GM23338 (cell line): ENCODE results near the gene TTBK2. TPM values are rescaled to one million over a fixed set of nuclear protein-coding genes. Genes with fewer than 3 reads are reported as not detected.

Source experiments
- ATAC-seq: fragments of 200-7000 bp; cut with Tn5 transposase; 3 replicates; pipeline ENCODE4 v1.9.1; 2020
- DNase-seq: peaks from one replicate; pipeline ENCODE4 v3.0.0-alpha.2; 2015; ENCODE audit warnings: low spot score
- H2AFZ ChIP-seq: fragments of 200-600 bp; sonication (generic); 2 replicates; pipeline ENCODE4 v1.8.0; 2016; ENCODE audit warnings: antibody characterized with exemption, mild to moderate bottlenecking, moderate library complexity
- H3F3A ChIP-seq: fragments of 200-600 bp; sonication (generic); replicated peaks from 2 replicates; pipeline ENCODE4 v1.8.0; 2017; ENCODE audit warnings: antibody characterized with exemption, mixed run types, low read depth
- H3K27ac ChIP-seq: fragments of 200-600 bp; sonication (generic); 2 replicates; pipeline ENCODE4 v1.6.1; 2016; ENCODE audit warnings: low read depth
- H3K27me3 ChIP-seq: fragments of 200-600 bp; sonication (generic); 2 replicates; pipeline ENCODE4 v1.8.0; 2016; ENCODE audit warnings: mild to moderate bottlenecking, mixed run types, moderate library complexity; ENCODE audit not compliant: insufficient read depth
- H3K36me3 ChIP-seq: fragments of 200-600 bp; sonication (generic); 2 replicates; pipeline ENCODE4 v1.8.0; 2016; ENCODE audit warnings: mild to moderate bottlenecking; ENCODE audit not compliant: insufficient read depth
- H3K4me1 ChIP-seq: fragments of 200-600 bp; sonication (generic); 2 replicates; pipeline ENCODE4 v1.8.0; 2016; ENCODE audit warnings: mild to moderate bottlenecking, moderate library complexity; ENCODE audit not compliant: insufficient read depth
- H3K4me2 ChIP-seq: fragments of 200-600 bp; sonication (generic); 2 replicates; pipeline ENCODE4 v1.7.1; 2017; ENCODE audit warnings: mixed run types
- H3K4me3 ChIP-seq: fragments of 200-600 bp; sonication (generic); 2 replicates; pipeline ENCODE4 v1.6.1; 2016; ENCODE audit warnings: mixed run types
- H3K79me2 ChIP-seq: fragments of 200-600 bp; sonication (generic); replicated peaks from 2 replicates; pipeline ENCODE4 v1.8.0; 2017; ENCODE audit warnings: mild to moderate bottlenecking; ENCODE audit not compliant: insufficient read depth
- H3K9me2 ChIP-seq: fragments of 200-600 bp; sonication (generic); 2 replicates; pipeline ENCODE4 v1.8.0; 2017; ENCODE audit not compliant: insufficient read depth
- H4K20me1 ChIP-seq: fragments of 200-600 bp; sonication (generic); replicated peaks from 2 replicates; pipeline ENCODE4 v1.8.0; 2017; ENCODE audit warnings: mild to moderate bottlenecking; ENCODE audit not compliant: insufficient read depth
- H3K27ac Mint-ChIP-seq: 2 replicates; pipeline ENCODE4 v1.8.0; 2020; ENCODE audit warnings: inconsistent platforms, mild to moderate bottlenecking, moderate library complexity, mixed read lengths
- H3K27me3 Mint-ChIP-seq: 3 replicates; pipeline ENCODE4 v1.8.0; 2022; ENCODE audit warnings: low read depth, mild to moderate bottlenecking, moderate library complexity, mixed read lengths, inconsistent platforms; ENCODE audit not compliant: insufficient read depth, poor library complexity
- H3K36me3 Mint-ChIP-seq: 3 replicates; pipeline ENCODE4 v1.8.0; 2021; ENCODE audit warnings: low read depth, mild to moderate bottlenecking, inconsistent platforms, moderate library complexity, mixed read lengths
- H3K4me1 Mint-ChIP-seq: 3 replicates; pipeline ENCODE4 v1.8.0; 2020; ENCODE audit warnings: mild to moderate bottlenecking, inconsistent platforms, mixed read lengths
- H3K4me3 Mint-ChIP-seq: 3 replicates; pipeline ENCODE4 v1.8.0; 2021; ENCODE audit warnings: moderate library complexity, mild to moderate bottlenecking, inconsistent platforms, mixed read lengths
- H3K9me3 Mint-ChIP-seq: 3 replicates; pipeline ENCODE4 v1.8.0; 2020; ENCODE audit warnings: moderate library complexity, mild to moderate bottlenecking, inconsistent platforms, mixed read lengths
- ETS1 ChIP-seq: IDR thresholded peaks from 2 replicates; pipeline ENCODE4 v1.6.1; 2016; ENCODE audit warnings: antibody characterized with exemption
- NANOG ChIP-seq: IDR thresholded peaks from 2 replicates; pipeline ENCODE4 v1.6.1; 2016; ENCODE audit warnings: antibody characterized with exemption, borderline replicate concordance
- REST ChIP-seq: IDR thresholded peaks from one replicate; pipeline ENCODE4 v1.6.1; 2018; ENCODE audit warnings: antibody characterized with exemption; ENCODE audit not compliant: unreplicated experiment
- ZNF114 ChIP-seq: fragments of 250-450 bp; sonication (Bioruptor Pico); IDR thresholded peaks from 2 replicates; pipeline ENCODE4 v1.5.0; 2020; ENCODE audit warnings: mild to moderate bottlenecking, moderate library complexity
- ZNF331 ChIP-seq: fragments of 250-450 bp; sonication (Bioruptor Pico); IDR thresholded peaks from 2 replicates; pipeline ENCODE4 v1.5.0; 2020; ENCODE audit warnings: low read depth, mild to moderate bottlenecking, moderate library complexity
- ZNF462 ChIP-seq: fragments of 250-450 bp; sonication (Bioruptor Pico); IDR thresholded peaks from 2 replicates; pipeline ENCODE4 v1.5.0; 2020; ENCODE audit warnings: mild to moderate bottlenecking, moderate library complexity
- polyA plus RNA-seq: library from polyadenylated mRNA; unstranded; fragments of >200 nt; fragmentation: Nextera tagmentation; extraction: Ambion mirVana; gene quantifications from 2 replicates; pipeline ENCODE4 v1.2.1, GENCODE V29; 2016
- total RNA-seq: library from RNA; depleted of rRNA; stranded (reverse); fragments of >200 nt; shearing (Covaris generic); gene quantifications from 2 replicates; pipeline ENCODE4 v1.2.3, GENCODE V29; 2014

The TTBK2 gene
- total and polyA plus RNA-seq, 2 experiments from 2014 or later: 5.8 to 15.9 TPM

- Mint-ChIP-seq H3K4me1 (peaks cover 23% of the 10 kb centered on the region), H3K4me3 (no peak overlapping the region), H3K27ac (no peak overlapping the region), H3K9me3 (no peaks in the 10 kb centered on the region), H3K36me3 (peaks cover 47% of the 10 kb centered on the region), H3K27me3 (peaks cover 7% of the 10 kb centered on the region)
- Histone ChIP-seq H4K20me1 (no peaks in the 10 kb centered on the region; the same call in none of the 2 replicates), H3K4me1 (no peaks in the 10 kb centered on the region; the same call in 1 of the 2 replicates), H3K4me3 (no peak overlapping the region), H3K9me2 (no peaks in the 10 kb centered on the region), H3K4me2 (no peak overlapping the region), H3K36me3 (peaks cover 18% of the 10 kb centered on the region; the same call in 1 of the 2 replicates), H3K27ac (no peak overlapping the region), H3K27me3 (no peaks in the 10 kb centered on the region), H3K79me2 (no peaks in the 10 kb centered on the region), H3F3A (0 out of 2 replicates have a peak, but pooled peaks cover 4% of the 10 kb centered on the region), H2AFZ (no peak overlapping the region)
- ATAC-seq (no peak), DNase-seq (no peak)
- no peak for TF ChIP-seq ZNF462 (CRISPR knock-in tag)
- TF ChIP-seq NANOG: no peak
- TF ChIP-seq ZNF114 (CRISPR knock-in tag): no peak
- no peak for TF ChIP-seq ETS1
- TF ChIP-seq ZNF331 (CRISPR knock-in tag): no peak
- no peak for TF ChIP-seq REST
Observed at GRCh38 chr15:42726114-42726513, 194.5 kb downstream of the TTBK2 start.
